A549 (cell line): ENCODE measurements around the gene SFTPA2. TPM values are rescaled to one million over a fixed set of nuclear protein-coding genes. Genes with fewer than 3 reads are reported as not detected.
"Not testable (repeated sequence)": the region's sequence is repeated elsewhere in the genome, so short reads cannot be mapped to it uniquely, and the experiment has no call there.

Experiments used
- ATAC-seq, 2 experiments: fragments of 200-7000 bp in 1 of 2; fragments of >200 bp in 1 of 2; cut with Nextera tagmentation in 1 of 2; cut with Tn5 transposase in 1 of 2; 3 replicates each; pipeline versions ENCODE4 v1.8.0 to v1.9.1; 2018 to 2020; ENCODE audit warnings: mild to moderate bottlenecking in 1 of 2, moderate library complexity in 1 of 2
- CTCF ChIA-PET: fragments of 300-600 bp; sonication (Branson Sonifier 250); formaldehyde crosslinking; extraction: SDS; loops from one replicate; lab custom pipeline; 2021; ENCODE audit warnings: antibody characterized with exemption, inconsistent platforms; lab: Yijun Ruan, JAX
- POLR2A ChIA-PET: fragments of 350-600 bp; formaldehyde crosslinking; extraction: SDS; loops from one replicate; lab custom pipeline; 2021; ENCODE audit warnings: antibody characterized with exemption, inconsistent platforms; lab: Yijun Ruan, JAX
- DNase-seq, 2 experiments: peaks; one replicate each; pipeline versions ENCODE4 v3.0.0 to v3.0.0-alpha.2; 2011 to 2016; ENCODE audit warnings: low read depth in 1 of 2, low spot score in 1 of 2
- FAIRE-seq: peaks from 2 replicates; lab custom pipeline; 2011; peaks lifted over from hg19 to GRCh38; lab: Jason Lieb, UNC
- H3K27ac ChIP-seq, 2 experiments: fragments of >200 bp; sonication (Bioruptor Twin); formaldehyde crosslinking; 3 replicates each; pipeline ENCODE4 v1.5.1; 2016 to 2017
- H3K4me1 ChIP-seq: fragments of >200 bp; sonication (Bioruptor Twin); formaldehyde crosslinking; 3 replicates; pipeline ENCODE4 v1.6.1; 2016
- H3K4me2 ChIP-seq: fragments of >200 bp; sonication (Bioruptor Twin); formaldehyde crosslinking; 3 replicates; pipeline ENCODE4 v1.6.1; 2016
- H3K4me3 ChIP-seq: fragments of >200 bp; sonication (Bioruptor Twin); formaldehyde crosslinking; 3 replicates; pipeline ENCODE4 v1.5.1; 2016
- H3K9me3 ChIP-seq: fragments of >200 bp; sonication (Bioruptor Twin); formaldehyde crosslinking; 3 replicates; pipeline ENCODE4 v1.6.1; 2016
- ATOH8 ChIP-seq: fragments of 250-450 bp; sonication (Bioruptor Pico); IDR thresholded peaks from 2 replicates; pipeline ENCODE4 v1.5.0; 2020; ENCODE audit warnings: low read depth, mild to moderate bottlenecking, moderate library complexity
- CBX8 ChIP-seq: fragments of 200-600 bp; sonication (generic); IDR thresholded peaks from 2 replicates; pipeline ENCODE4 v1.6.1; 2016
- CHD2 ChIP-seq: fragments of 150-350 bp; IDR thresholded peaks from 2 replicates; pipeline ENCODE4 v1.6.1; 2014; ENCODE audit warnings: low read length; ENCODE audit not compliant: partially characterized antibody
- CHD4 ChIP-seq: fragments of 200-600 bp; sonication (generic); IDR thresholded peaks from 2 replicates; pipeline ENCODE4 v1.6.1; 2016; ENCODE audit warnings: antibody characterized with exemption, mild to moderate bottlenecking, borderline replicate concordance
- E2F6 ChIP-seq: IDR thresholded peaks from 2 replicates; pipeline ENCODE4 v1.6.1; 2012; ENCODE audit warnings: low read depth, borderline replicate concordance
- ELK1 ChIP-seq: fragments of 150-350 bp; IDR thresholded peaks from 2 replicates; pipeline ENCODE4 v1.6.1; 2014; ENCODE audit warnings: low read depth, mild to moderate bottlenecking, low read length
- EP300 ChIP-seq, 2 experiments: fragments of >200 bp; sonication (Bioruptor Twin); formaldehyde crosslinking; IDR thresholded peaks; 2 replicates in 1 of 2; 3 replicates in 1 of 2; pipeline ENCODE4 v1.6.1; 2016 to 2017
- ESRRA ChIP-seq: fragments of 150-350 bp; IDR thresholded peaks from 2 replicates; pipeline ENCODE4 v1.6.1; 2014; ENCODE audit warnings: mild to moderate bottlenecking, low read length, borderline replicate concordance
- FOSB ChIP-seq: fragments of 250-450 bp; sonication (Bioruptor Pico); IDR thresholded peaks from 2 replicates; pipeline ENCODE4 v1.5.0; 2020; ENCODE audit warnings: mild to moderate bottlenecking, moderate library complexity
- FOXS1 ChIP-seq: fragments of 250-450 bp; sonication (Bioruptor Pico); IDR thresholded peaks from 2 replicates; pipeline ENCODE4 v1.5.0; 2020; ENCODE audit warnings: mild to moderate bottlenecking, moderate library complexity
- GATA3 ChIP-seq: IDR thresholded peaks from 2 replicates; pipeline ENCODE4 v1.6.1; 2012; ENCODE audit warnings: borderline replicate concordance
- HOXA7 ChIP-seq: fragments of 250-450 bp; sonication (Bioruptor Pico); IDR thresholded peaks from 2 replicates; pipeline ENCODE4 v1.5.0; 2020; ENCODE audit warnings: mild to moderate bottlenecking, moderate library complexity
- HOXB13 ChIP-seq: fragments of 250-450 bp; sonication (Bioruptor Pico); IDR thresholded peaks from 2 replicates; pipeline ENCODE4 v1.5.0; 2020; ENCODE audit warnings: low read depth, mild to moderate bottlenecking, moderate library complexity
- NPAS2 ChIP-seq: fragments of 250-450 bp; sonication (Bioruptor Pico); IDR thresholded peaks from 2 replicates; pipeline ENCODE4 v1.8.0; 2022; ENCODE audit warnings: mild to moderate bottlenecking, moderate library complexity, borderline replicate concordance
- POLR2A ChIP-seq: IDR thresholded peaks from 2 replicates; pipeline ENCODE4 v1.6.1; 2012; ENCODE audit warnings: mild to moderate bottlenecking, low read length
- POLR2AphosphoS2 ChIP-seq: conservative IDR thresholded peaks from 2 replicates; pipeline ENCODE4 v1.6.1; 2012; ENCODE audit warnings: low read length, improper control_type of control experiment, inconsistent platforms
- REST ChIP-seq: fragments of 200-600 bp; sonication (generic); IDR thresholded peaks from 2 replicates; pipeline ENCODE4 v1.6.1; 2016; ENCODE audit warnings: antibody characterized with exemption, mild to moderate bottlenecking, moderate library complexity
- RNF2 ChIP-seq: fragments of 200-600 bp; sonication (generic); IDR thresholded peaks from 2 replicates; pipeline ENCODE4 v1.6.1; 2016; ENCODE audit warnings: low read depth, mild to moderate bottlenecking, antibody characterized with exemption, moderate library complexity, borderline replicate concordance
- TP53 ChIP-seq: fragments of 250-450 bp; sonication (Bioruptor Pico); IDR thresholded peaks from 2 replicates; pipeline ENCODE4 v1.5.0; 2021; ENCODE audit warnings: mild to moderate bottlenecking, moderate library complexity
- USF2 ChIP-seq: fragments of 450-650 bp; IDR thresholded peaks from 2 replicates; pipeline ENCODE4 v1.6.1; 2014; ENCODE audit warnings: antibody characterized with exemption
- ZFP36 ChIP-seq: fragments of 450-650 bp; IDR thresholded peaks from 2 replicates; pipeline ENCODE4 v1.6.1; 2014; ENCODE audit warnings: borderline replicate concordance; ENCODE audit not compliant: partially characterized antibody
- ZNF302 ChIP-seq: fragments of 250-450 bp; sonication (Bioruptor Pico); IDR thresholded peaks from 2 replicates; pipeline ENCODE4 v1.9.0; 2021; ENCODE audit warnings: inconsistent platforms, mild to moderate bottlenecking, moderate library complexity
- WGBS: methylation state at CpG from one replicate; pipeline ENCODE4 v1.1.6; 2017; ENCODE audit errors: missing lambda C conversion rate; 5-methylcytosine and 5-hydroxymethylcytosine counted together
- polyA plus RNA-seq, 4 experiments: library from polyadenylated mRNA; depleted of rRNA in 3 of 4; stranded (reverse); fragments of >200 nt; fragmentation: RNase III in 1 of 4; extraction: RNeasy Plus Mini Kit Qiagen cat#74134 plus additional on column Dnase treatment in 1 of 4; gene quantifications; 2 replicates in 3 of 4; 3 replicates in 1 of 4; pipeline ENCODE4 v1.2.3, GENCODE V29; 2011 to 2017

SFTPA2 gene
- polyA plus RNA-seq, 2 of the 4 experiments (the other 2 are of a cell fraction) = not detected

GRCh38 chr10:79599644-79600043 lies 39.4 kb upstream of the SFTPA2 start:
- H3K4me1 ChIP-seq, POLR2A ChIA-PET, H3K27ac ChIP-seq, CTCF ChIA-PET, H3K4me2 ChIP-seq, H3K4me3 ChIP-seq, DNase-seq, ATAC-seq, FAIRE-seq: not testable (repeated sequence)
- WGBS = 32% methylated on average over 9 of the region's 9 CpGs
- H3K9me3 ChIP-seq = peaks cover 26% of the 10 kb centered on the region

GRCh38 chr10:79595510-79595909 lies 35.3 kb upstream of the SFTPA2 start:
- WGBS = 0% methylated on average over 3 of the region's 3 CpGs
- no peak for TF ChIP-seq CHD4
- no peak for TF ChIP-seq EP300 (IDR thresholded peaks at IDR 0.05)
- TF ChIP-seq ZFP36 = no peak
- no peak for TF ChIP-seq NPAS2
- TF ChIP-seq POLR2A = no peak
- no peak for TF ChIP-seq USF2
- no peak for TF ChIP-seq ATOH8 (CRISPR knock-in tag)
- no peak for TF ChIP-seq ZNF302 (CRISPR knock-in tag)
- no peak for TF ChIP-seq FOXS1 (CRISPR knock-in tag)
- TF ChIP-seq HOXA7 (CRISPR knock-in tag) = no peak
- no peak for TF ChIP-seq REST
- ChIA-PET POLR2A (no interaction called here), CTCF (no interaction called here)
- DNase-seq (no peak), FAIRE-seq (no peak), ATAC-seq (no peak)
- H3K27ac ChIP-seq = no peak overlapping the region
- peaks cover 26% of the 10 kb centered on the region for H3K9me3 ChIP-seq
- H3K4me1 ChIP-seq = no peaks in the 10 kb centered on the region
- no peak overlapping the region for H3K4me2 ChIP-seq
- H3K4me3 ChIP-seq = no peak overlapping the region

- not testable (repeated sequence) for ATAC-seq
- CTCF ChIA-PET = interaction anchor here (1.5 kb wide), 1 partner anchor 10 kb away, joined by 3 read pairs; no protein-coding TSS in a partner anchor
- H3K9me3 ChIP-seq = peaks cover 26% of the 10 kb centered on the region
Measured at GRCh38 chr10:79594565-79594964, 34.4 kb upstream of the SFTPA2 start.

GRCh38 chr10:79593377-79593776 lies 33.2 kb upstream of the SFTPA2 start:
- Histone ChIP-seq H3K4me1 (no peaks in the 10 kb centered on the region), H3K4me2 (no peak overlapping the region), H3K27ac (no peak overlapping the region), H3K4me3 (no peak overlapping the region), H3K9me3 (peaks cover 18% of the 10 kb centered on the region; the same call in 2 of the 3 replicates)
- no peak for ATAC-seq
- ChIA-PET POLR2A (no interaction called here), CTCF (interaction anchor here (0.7 to 1.5 kb wide), 2 partner anchors 10 to 11 kb away, joined by 3 read pairs; no protein-coding TSS in a partner anchor)
- TF ChIP-seq RNF2 (no peak), ZFP36 (no peak), POLR2AphosphoS2 (no peak), CHD2 (no peak), CHD4 (no peak), ELK1 (no peak), CBX8 (no peak), FOSB (CRISPR knock-in tag) (no peak), HOXB13 (CRISPR knock-in tag) (no peak), E2F6 (no peak), TP53 (CRISPR knock-in tag) (no peak), ESRRA (no peak), GATA3 (no peak)
- no peak for DNase-seq
- WGBS = 0% methylated on average over 1 of the region's 1 CpG
- FAIRE-seq = no peak

More at GRCh38 chr10:79594565-79594964, 34.4 kb upstream of the SFTPA2 start:
- H3K4me2 ChIP-seq, H3K27ac ChIP-seq, H3K4me3 ChIP-seq, H3K4me1 ChIP-seq, POLR2A ChIA-PET, DNase-seq, FAIRE-seq: not testable (repeated sequence)
- WGBS = 2% methylated on average over 3 of the region's 3 CpGs
